ENCODE results near the gene PPM1E. TPM values are rescaled to one million over a fixed set of nuclear protein-coding genes. Genes with fewer than 3 reads are reported as not detected.

The PPM1E gene
- total and polyA plus RNA-seq, 2 experiments from 2014 or later: not detected

- TF ChIP-seq EZH2 (IDR thresholded peaks at IDR 0.05; ENCODE audit: insufficient read depth, poor library complexity, severe bottlenecking) (no peak), EZH2phosphoT487 (IDR thresholded peaks at IDR 0.05; ENCODE audit: insufficient read depth, low read depth) (no peak)
- no peak overlapping the region for H2AFZ ChIP-seq
- no peak overlapping the region for H3K4me3 ChIP-seq
- no peaks in the 10 kb centered on the region for H3K9me2 ChIP-seq (ENCODE audit: insufficient read depth)
- no peak overlapping the region for H3K9ac ChIP-seq
- H3K4me1 ChIP-seq (ENCODE audit: insufficient read depth): no peaks in the 10 kb centered on the region
- H3F3A ChIP-seq (ENCODE audit: insufficient read depth): no peaks in the 10 kb centered on the region
- no peaks in the 10 kb centered on the region for H3K9me3 ChIP-seq (ENCODE audit: low read depth)
- H3K27ac ChIP-seq: no peak overlapping the region
- no peaks in the 10 kb centered on the region for H3K27me3 ChIP-seq (replicated peaks; ENCODE audit: insufficient read depth)
- in situ Hi-C loops (cut with MboI): no loop called here
- no peaks in the 10 kb centered on the region for H3K36me3 ChIP-seq (ENCODE audit: low read depth)
- H3K79me2 ChIP-seq (ENCODE audit: insufficient read depth): no peaks in the 10 kb centered on the region
- 93 to 98% methylated on average over 2 of the region's 2 CpGs for WGBS, 2 experiments (ENCODE audit: low coverage in 1 of 2, low lambda C conversion rate in 2 of 2, missing lambda C conversion rate in 2 of 2)
- no peaks in the 10 kb centered on the region for H4K20me1 ChIP-seq (ENCODE audit: insufficient read depth)
- no peak for DNase-seq
- no peak overlapping the region for H3K4me2 ChIP-seq (ENCODE audit: unreplicated experiment)
Observed at GRCh38 chr17:58722696-58723095, 33.0 kb upstream of the PPM1E start.

- H3K9me3 ChIP-seq (ENCODE audit: low read depth): no peaks in the 10 kb centered on the region
- H4K20me1 ChIP-seq (ENCODE audit: insufficient read depth): no peaks in the 10 kb centered on the region
- H3K9me2 ChIP-seq (ENCODE audit: insufficient read depth): no peaks in the 10 kb centered on the region
- in situ Hi-C loops (cut with MboI): no loop called here
- WGBS, 2 experiments (ENCODE audit: low coverage in 1 of 2, low lambda C conversion rate in 2 of 2, missing lambda C conversion rate in 2 of 2): 4 to 6% methylated on average over 1 of the region's 1 CpG
- peak; percentile 2 for DNase-seq
- no peak overlapping the region for H3K4me3 ChIP-seq
- H3K4me1 ChIP-seq (ENCODE audit: insufficient read depth): no peaks in the 10 kb centered on the region
- H3K9ac ChIP-seq: no peak overlapping the region
- no peak overlapping the region for H3K27ac ChIP-seq
- no peaks in the 10 kb centered on the region for H3K79me2 ChIP-seq (ENCODE audit: insufficient read depth)
- no peaks in the 10 kb centered on the region for H3K27me3 ChIP-seq (replicated peaks; ENCODE audit: insufficient read depth)
- H3K36me3 ChIP-seq (ENCODE audit: low read depth): no peaks in the 10 kb centered on the region
- no peak overlapping the region for H3K4me2 ChIP-seq (ENCODE audit: unreplicated experiment)
- no peak overlapping the region for H2AFZ ChIP-seq
- no peak for TF ChIP-seq EZH2phosphoT487 (IDR thresholded peaks at IDR 0.05; ENCODE audit: insufficient read depth, low read depth)
- H3F3A ChIP-seq (ENCODE audit: insufficient read depth): no peaks in the 10 kb centered on the region
Observed at GRCh38 chr17:58728798-58729197, 26.9 kb upstream of the PPM1E start.

GRCh38 chr17:58730937-58731336 is 24.7 kb upstream of the PPM1E start:
- Histone ChIP-seq H3K4me1 (ENCODE audit: insufficient read depth) (no peaks in the 10 kb centered on the region), H3K9me2 (ENCODE audit: insufficient read depth) (no peaks in the 10 kb centered on the region), H3K27ac (no peak overlapping the region), H3K27me3 (replicated peaks; ENCODE audit: insufficient read depth) (no peaks in the 10 kb centered on the region), H3K4me3 (no peak overlapping the region), H3K79me2 (ENCODE audit: insufficient read depth) (no peaks in the 10 kb centered on the region), H3K36me3 (ENCODE audit: low read depth) (no peaks in the 10 kb centered on the region), H3F3A (ENCODE audit: insufficient read depth) (no peaks in the 10 kb centered on the region), H3K9me3 (ENCODE audit: low read depth) (no peaks in the 10 kb centered on the region), H2AFZ (no peak overlapping the region), H3K9ac (no peak overlapping the region), H4K20me1 (ENCODE audit: insufficient read depth) (no peaks in the 10 kb centered on the region), H3K4me2 (ENCODE audit: unreplicated experiment) (no peak overlapping the region)
- DNase-seq: no peak
- in situ Hi-C loops (cut with MboI): no loop called here
- no peak for TF ChIP-seq EZH2phosphoT487 (IDR thresholded peaks at IDR 0.05; ENCODE audit: insufficient read depth, low read depth)
- TF ChIP-seq EZH2 (IDR thresholded peaks at IDR 0.05; ENCODE audit: insufficient read depth, poor library complexity, severe bottlenecking): no peak

GRCh38 chr17:58734040-58734439 is 21.6 kb upstream of the PPM1E start:
- WGBS, 2 experiments (ENCODE audit: low coverage in 1 of 2, low lambda C conversion rate in 2 of 2, missing lambda C conversion rate in 2 of 2): 88 to 89% methylated on average over 3 of the region's 3 CpGs
- H3K4me3 ChIP-seq: no peak overlapping the region

GRCh38 chr17:58734811-58735210 is 20.8 kb upstream of the PPM1E start:
- no peaks in the 10 kb centered on the region for H3F3A ChIP-seq (ENCODE audit: insufficient read depth)
- H3K4me3 ChIP-seq: no peak overlapping the region
- H3K36me3 ChIP-seq (ENCODE audit: low read depth): no peaks in the 10 kb centered on the region
- no peaks in the 10 kb centered on the region for H4K20me1 ChIP-seq (ENCODE audit: insufficient read depth)
- no peaks in the 10 kb centered on the region for H3K9me3 ChIP-seq (ENCODE audit: low read depth)
- no peak overlapping the region for H2AFZ ChIP-seq
- no peak for DNase-seq
- H3K79me2 ChIP-seq (ENCODE audit: insufficient read depth): no peaks in the 10 kb centered on the region
- H3K9ac ChIP-seq: no peak overlapping the region
- TF ChIP-seq EZH2phosphoT487 (IDR thresholded peaks at IDR 0.05; ENCODE audit: insufficient read depth, low read depth): no peak
- H3K4me2 ChIP-seq (ENCODE audit: unreplicated experiment): no peak overlapping the region
- WGBS, 2 experiments (ENCODE audit: low coverage in 1 of 2, low lambda C conversion rate in 2 of 2, missing lambda C conversion rate in 2 of 2): 96 to 97% methylated on average over 3 of the region's 3 CpGs
- H3K9me2 ChIP-seq (ENCODE audit: insufficient read depth): no peaks in the 10 kb centered on the region
- no peaks in the 10 kb centered on the region for H3K27me3 ChIP-seq (replicated peaks; ENCODE audit: insufficient read depth)
- H3K27ac ChIP-seq: no peak overlapping the region
- H3K4me1 ChIP-seq (ENCODE audit: insufficient read depth): no peaks in the 10 kb centered on the region
- in situ Hi-C loops (cut with MboI): no loop called here

More at GRCh38 chr17:58734040-58734439, 21.6 kb upstream of the PPM1E start:
- Histone ChIP-seq H3F3A (ENCODE audit: insufficient read depth) (no peaks in the 10 kb centered on the region), H3K79me2 (ENCODE audit: insufficient read depth) (no peaks in the 10 kb centered on the region), H3K4me2 (ENCODE audit: unreplicated experiment) (no peak overlapping the region), H4K20me1 (ENCODE audit: insufficient read depth) (no peaks in the 10 kb centered on the region), H3K9me2 (ENCODE audit: insufficient read depth) (no peaks in the 10 kb centered on the region), H3K27me3 (replicated peaks; ENCODE audit: insufficient read depth) (no peaks in the 10 kb centered on the region), H3K9me3 (ENCODE audit: low read depth) (no peaks in the 10 kb centered on the region), H2AFZ (no peak overlapping the region), H3K36me3 (ENCODE audit: low read depth) (no peaks in the 10 kb centered on the region), H3K27ac (no peak overlapping the region), H3K9ac (no peak overlapping the region), H3K4me1 (ENCODE audit: insufficient read depth) (no peaks in the 10 kb centered on the region)
- in situ Hi-C loops (cut with MboI): no loop called here
- no peak for TF ChIP-seq EZH2 (IDR thresholded peaks at IDR 0.05; ENCODE audit: insufficient read depth, poor library complexity, severe bottlenecking)
- TF ChIP-seq EZH2phosphoT487 (IDR thresholded peaks at IDR 0.05; ENCODE audit: insufficient read depth, low read depth): no peak
- DNase-seq: no peak
